ENCODE data around the gene PNLIPRP2.

The PNLIPRP2 gene

GRCh38 chr10:116620423-116621400 is at the start of gene PNLIPRP2:
Gene PNLIPRP2, plus strand, starts transcription at chr10:116620953.
- DNase-seq = no peak

- DNase-seq = no peak
Observed at GRCh38 chr10:116574797-116575196, 46.0 kb upstream of the PNLIPRP2 start.

GRCh38 chr10:116587878-116588591 is 32.7 kb upstream of the PNLIPRP2 start:
- DNase-seq = no peak

- no peak for DNase-seq
Observed at GRCh38 chr10:116588995-116589394, 31.8 kb upstream of the PNLIPRP2 start.

- DNase-seq = no peak
Observed at GRCh38 chr10:116589926-116590325, 30.8 kb upstream of the PNLIPRP2 start.

GRCh38 chr10:116590590-116591444 is 29.9 kb upstream of the PNLIPRP2 start, which contains the start of gene PNLIPRP1:
Gene PNLIPRP1, plus strand, starts transcription at chr10:116590959. Its CDS starts 171 bp downstream, at chr10:116591130.
- no peak for DNase-seq

- no peak for DNase-seq
Observed at GRCh38 chr10:116593139-116593740, 27.5 kb upstream of the PNLIPRP2 start.

GRCh38 chr10:116594525-116595035 is 26.2 kb upstream of the PNLIPRP2 start:
- DNase-seq = no peak

- no peak for DNase-seq
Observed at GRCh38 chr10:116596062-116596461, 24.7 kb upstream of the PNLIPRP2 start.

- DNase-seq = no peak
Observed at GRCh38 chr10:116597543-116597942, 23.2 kb upstream of the PNLIPRP2 start.

- no peak for DNase-seq
Observed at GRCh38 chr10:116598329-116598728, 22.4 kb upstream of the PNLIPRP2 start.

- no peak for DNase-seq
Observed at GRCh38 chr10:116599991-116600390, 20.8 kb upstream of the PNLIPRP2 start.

- no peak for DNase-seq
Observed at GRCh38 chr10:116602648-116603400, 17.9 kb upstream of the PNLIPRP2 start.

GRCh38 chr10:116606061-116606483 is 14.7 kb upstream of the PNLIPRP2 start:
- no peak for DNase-seq

- DNase-seq = no peak
Observed at GRCh38 chr10:116607336-116607735, 13.4 kb upstream of the PNLIPRP2 start.

GRCh38 chr10:116608686-116609594 is 11.8 kb upstream of the PNLIPRP2 start:
- DNase-seq = no peak

GRCh38 chr10:116610443-116611152 is 10.2 kb upstream of the PNLIPRP2 start:
- no peak for DNase-seq

GRCh38 chr10:116611153-116611545 is 9.6 kb upstream of the PNLIPRP2 start:
- no peak for DNase-seq

- DNase-seq = no peak
Observed at GRCh38 chr10:116612107-116612769, 8.5 kb upstream of the PNLIPRP2 start.
